ENCODE data around the gene TRAF2.

DNA sequence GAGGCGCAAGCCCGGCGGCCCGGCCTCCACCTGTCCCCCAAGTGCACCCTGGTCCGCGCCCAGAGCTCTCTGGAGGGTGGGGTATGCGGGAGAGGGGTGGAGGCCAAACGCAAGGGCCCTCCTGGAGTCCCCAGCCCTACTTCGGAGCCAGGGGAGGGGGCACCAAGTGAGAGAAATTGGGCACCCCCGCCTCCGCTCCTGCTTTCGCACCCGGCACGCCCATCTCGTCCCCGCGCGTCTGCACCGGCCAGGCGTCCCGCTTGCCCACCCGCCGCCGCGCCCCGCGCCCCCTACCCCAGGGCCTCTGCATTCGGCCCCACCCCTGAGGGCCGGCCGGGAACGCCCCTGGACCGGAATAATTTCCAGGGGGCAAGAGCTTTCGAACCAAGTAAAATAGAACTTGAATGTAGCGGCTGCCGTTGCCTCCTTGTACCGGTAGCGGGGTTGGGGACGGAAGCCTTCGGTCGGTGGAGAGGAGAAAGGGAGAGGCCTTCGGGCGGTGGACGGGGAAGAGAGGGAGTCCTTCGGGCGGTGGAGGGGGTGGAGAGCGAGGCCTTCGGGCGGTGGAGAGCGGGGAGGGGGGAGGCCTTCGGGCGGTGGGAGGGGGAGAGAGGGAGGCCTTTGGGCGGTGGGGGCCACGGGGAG lies 37.8 kb upstream of the TRAF2 start:
- TF ChIP-seq, protein P1, sequence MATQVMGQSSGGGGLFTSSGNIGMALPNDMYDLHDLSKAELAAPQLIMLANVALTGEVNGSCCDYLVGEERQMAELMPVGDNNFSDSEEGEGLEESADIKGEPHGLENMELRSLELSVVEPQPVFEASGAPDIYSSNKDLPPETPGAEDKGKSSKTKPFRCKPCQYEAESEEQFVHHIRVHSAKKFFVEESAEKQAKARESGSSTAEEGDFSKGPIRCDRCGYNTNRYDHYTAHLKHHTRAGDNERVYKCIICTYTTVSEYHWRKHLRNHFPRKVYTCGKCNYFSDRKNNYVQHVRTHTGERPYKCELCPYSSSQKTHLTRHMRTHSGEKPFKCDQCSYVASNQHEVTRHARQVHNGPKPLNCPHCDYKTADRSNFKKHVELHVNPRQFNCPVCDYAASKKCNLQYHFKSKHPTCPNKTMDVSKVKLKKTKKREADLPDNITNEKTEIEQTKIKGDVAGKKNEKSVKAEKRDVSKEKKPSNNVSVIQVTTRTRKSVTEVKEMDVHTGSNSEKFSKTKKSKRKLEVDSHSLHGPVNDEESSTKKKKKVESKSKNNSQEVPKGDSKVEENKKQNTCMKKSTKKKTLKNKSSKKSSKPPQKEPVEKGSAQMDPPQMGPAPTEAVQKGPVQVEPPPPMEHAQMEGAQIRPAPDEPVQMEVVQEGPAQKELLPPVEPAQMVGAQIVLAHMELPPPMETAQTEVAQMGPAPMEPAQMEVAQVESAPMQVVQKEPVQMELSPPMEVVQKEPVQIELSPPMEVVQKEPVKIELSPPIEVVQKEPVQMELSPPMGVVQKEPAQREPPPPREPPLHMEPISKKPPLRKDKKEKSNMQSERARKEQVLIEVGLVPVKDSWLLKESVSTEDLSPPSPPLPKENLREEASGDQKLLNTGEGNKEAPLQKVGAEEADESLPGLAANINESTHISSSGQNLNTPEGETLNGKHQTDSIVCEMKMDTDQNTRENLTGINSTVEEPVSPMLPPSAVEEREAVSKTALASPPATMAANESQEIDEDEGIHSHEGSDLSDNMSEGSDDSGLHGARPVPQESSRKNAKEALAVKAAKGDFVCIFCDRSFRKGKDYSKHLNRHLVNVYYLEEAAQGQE (IDR thresholded peaks at IDR 0.05; ENCODE audit: borderline replicate concordance): no peak
- TF ChIP-seq, protein P1 (CRISPR knock-in tag; IDR thresholded peaks at IDR 0.05; ENCODE audit: low read depth): no peak
- TF ChIP-seq SMARCB1 (IDR thresholded peaks at IDR 0.05; ENCODE audit: insufficient read length, low read depth): no peak
- no peak for TF ChIP-seq ATF1 (CRISPR knock-in tag; IDR thresholded peaks at IDR 0.05)
- TF ChIP-seq ATF1 (tag; IDR thresholded peaks at IDR 0.05): no peak
- TF ChIP-seq KLF16 (IDR thresholded peaks at IDR 0.05): no peak
- TF ChIP-seq, protein P2, sequence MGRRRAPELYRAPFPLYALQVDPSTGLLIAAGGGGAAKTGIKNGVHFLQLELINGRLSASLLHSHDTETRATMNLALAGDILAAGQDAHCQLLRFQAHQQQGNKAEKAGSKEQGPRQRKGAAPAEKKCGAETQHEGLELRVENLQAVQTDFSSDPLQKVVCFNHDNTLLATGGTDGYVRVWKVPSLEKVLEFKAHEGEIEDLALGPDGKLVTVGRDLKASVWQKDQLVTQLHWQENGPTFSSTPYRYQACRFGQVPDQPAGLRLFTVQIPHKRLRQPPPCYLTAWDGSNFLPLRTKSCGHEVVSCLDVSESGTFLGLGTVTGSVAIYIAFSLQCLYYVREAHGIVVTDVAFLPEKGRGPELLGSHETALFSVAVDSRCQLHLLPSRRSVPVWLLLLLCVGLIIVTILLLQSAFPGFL (CRISPR knock-in tag; IDR thresholded peaks at IDR 0.05): no peak
- TF ChIP-seq ZNF764 (CRISPR knock-in tag; IDR thresholded peaks at IDR 0.05; ENCODE audit: low read depth): no peak
- TF ChIP-seq EZH2 (IDR thresholded peaks at IDR 0.05; ENCODE audit: borderline replicate concordance, low read depth, low read length): no peak
- TF ChIP-seq, protein P3, sequence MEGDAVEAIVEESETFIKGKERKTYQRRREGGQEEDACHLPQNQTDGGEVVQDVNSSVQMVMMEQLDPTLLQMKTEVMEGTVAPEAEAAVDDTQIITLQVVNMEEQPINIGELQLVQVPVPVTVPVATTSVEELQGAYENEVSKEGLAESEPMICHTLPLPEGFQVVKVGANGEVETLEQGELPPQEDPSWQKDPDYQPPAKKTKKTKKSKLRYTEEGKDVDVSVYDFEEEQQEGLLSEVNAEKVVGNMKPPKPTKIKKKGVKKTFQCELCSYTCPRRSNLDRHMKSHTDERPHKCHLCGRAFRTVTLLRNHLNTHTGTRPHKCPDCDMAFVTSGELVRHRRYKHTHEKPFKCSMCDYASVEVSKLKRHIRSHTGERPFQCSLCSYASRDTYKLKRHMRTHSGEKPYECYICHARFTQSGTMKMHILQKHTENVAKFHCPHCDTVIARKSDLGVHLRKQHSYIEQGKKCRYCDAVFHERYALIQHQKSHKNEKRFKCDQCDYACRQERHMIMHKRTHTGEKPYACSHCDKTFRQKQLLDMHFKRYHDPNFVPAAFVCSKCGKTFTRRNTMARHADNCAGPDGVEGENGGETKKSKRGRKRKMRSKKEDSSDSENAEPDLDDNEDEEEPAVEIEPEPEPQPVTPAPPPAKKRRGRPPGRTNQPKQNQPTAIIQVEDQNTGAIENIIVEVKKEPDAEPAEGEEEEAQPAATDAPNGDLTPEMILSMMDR (IDR thresholded peaks at IDR 0.05 in 2 of 3, conservative IDR thresholded peaks at IDR 0.05 in 1 of 3; ENCODE audit: insufficient read depth in 2 of 3, low read depth in 1 of 3, low read length in 3 of 3): no peak
- no peak for TF ChIP-seq PTBP1 (IDR thresholded peaks at IDR 0.05; ENCODE audit: low read depth, low read length)
- TF ChIP-seq RBM39 (optimal IDR thresholded peaks at IDR 0.05; ENCODE audit: low read depth, low read length): no peak
- TF ChIP-seq FIP1L1 (IDR thresholded peaks at IDR 0.05; ENCODE audit: low read depth, low read length, poor library complexity, severe bottlenecking): no peak
- no peak for TF ChIP-seq RNF2 (IDR thresholded peaks at IDR 0.05)
- no peak for TF ChIP-seq ZNF143 (CRISPR knock-in tag; IDR thresholded peaks at IDR 0.05)
